ENCODE data around the gene BMP2K. TPM values are rescaled to one million over a fixed set of nuclear protein-coding genes. Genes with fewer than 3 reads are reported as not detected.

Gene BMP2K
- total RNA-seq, 1 donor = 85.1 TPM

DNA sequence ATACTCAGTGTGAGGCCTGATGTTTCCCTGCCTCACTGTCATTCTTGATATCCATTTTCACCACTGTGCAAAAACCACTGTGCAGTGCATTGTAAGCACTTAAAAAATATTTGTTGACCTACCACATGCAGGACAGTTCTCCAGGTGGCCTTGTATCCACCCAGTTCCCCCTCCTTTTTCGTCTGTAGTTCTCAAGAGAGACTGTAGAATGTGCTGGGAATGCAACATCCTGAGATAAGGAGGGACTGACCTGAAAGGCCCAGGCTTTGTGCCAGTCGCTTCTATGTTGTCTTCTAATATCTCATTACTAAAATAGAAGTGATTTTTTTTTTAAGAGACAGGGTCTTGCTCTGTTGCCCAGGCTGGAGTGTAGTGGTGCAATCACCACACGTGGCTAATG is 184.8 kb downstream of the BMP2K start:
- no peak overlapping the region for H3K4me3 ChIP-seq (ENCODE audit: low read depth, low read length)
- TF ChIP-seq, protein P1, sequence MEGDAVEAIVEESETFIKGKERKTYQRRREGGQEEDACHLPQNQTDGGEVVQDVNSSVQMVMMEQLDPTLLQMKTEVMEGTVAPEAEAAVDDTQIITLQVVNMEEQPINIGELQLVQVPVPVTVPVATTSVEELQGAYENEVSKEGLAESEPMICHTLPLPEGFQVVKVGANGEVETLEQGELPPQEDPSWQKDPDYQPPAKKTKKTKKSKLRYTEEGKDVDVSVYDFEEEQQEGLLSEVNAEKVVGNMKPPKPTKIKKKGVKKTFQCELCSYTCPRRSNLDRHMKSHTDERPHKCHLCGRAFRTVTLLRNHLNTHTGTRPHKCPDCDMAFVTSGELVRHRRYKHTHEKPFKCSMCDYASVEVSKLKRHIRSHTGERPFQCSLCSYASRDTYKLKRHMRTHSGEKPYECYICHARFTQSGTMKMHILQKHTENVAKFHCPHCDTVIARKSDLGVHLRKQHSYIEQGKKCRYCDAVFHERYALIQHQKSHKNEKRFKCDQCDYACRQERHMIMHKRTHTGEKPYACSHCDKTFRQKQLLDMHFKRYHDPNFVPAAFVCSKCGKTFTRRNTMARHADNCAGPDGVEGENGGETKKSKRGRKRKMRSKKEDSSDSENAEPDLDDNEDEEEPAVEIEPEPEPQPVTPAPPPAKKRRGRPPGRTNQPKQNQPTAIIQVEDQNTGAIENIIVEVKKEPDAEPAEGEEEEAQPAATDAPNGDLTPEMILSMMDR (IDR thresholded peaks at IDR 0.05; ENCODE audit: insufficient read depth, low read length) = no peak
- DNase-seq (ENCODE audit: low read depth) = no peak

Small RNA genes within 50 kb of the gene (small RNA-seq; reads per million reads assigned to genes)
- gene AC098818.1 (not detected), gene MIR5096 (not detected), gene RN7SL127P (not detected)

Other genes with a start within 250 kb of the BMP2K start
- 12.3 and 31.2 TPM in 2 replicates for gene ANXA3, start 224.6 kb upstream of the BMP2K start, total RNA-seq (ENCODE audit: low replicate concordance)
- 2.9 and 15.8 TPM in 2 replicates for gene PAQR3, start 163.1 kb downstream of the BMP2K start, total RNA-seq (ENCODE audit: low replicate concordance)

Data from fibroblast of the aortic adventitia (primary cell).